GM23338 (cell line): ENCODE measurements around the gene ANKS1B.
A peak's percentile ranks its signal among the peaks of the same experiment; 100 is the strongest.

Source experiments
- CTCF ChIP-seq, 2 experiments: fragments of 200-600 bp in 1 of 2; sonication (generic) in 1 of 2; conservative IDR thresholded peaks; 2 replicates each; pipeline versions ENCODE4 v1.5.1 to v1.6.1; 2016 to 2017; ENCODE audit warnings: antibody characterized with exemption in 2 of 2, low read depth in 2 of 2, mild to moderate bottlenecking in 2 of 2, moderate library complexity in 1 of 2
- EZH2 ChIP-seq: fragments of 200-600 bp; sonication (generic); IDR thresholded peaks from one replicate; pipeline ENCODE4 v1.8.0; 2017; ENCODE audit warnings: antibody characterized with exemption, mild to moderate bottlenecking, low read depth; ENCODE audit not compliant: unreplicated experiment
- EZH2phosphoT487 ChIP-seq: fragments of 200-600 bp; sonication (generic); IDR thresholded peaks from one replicate; pipeline ENCODE4 v1.8.1; 2018; ENCODE audit warnings: antibody characterized with exemption; ENCODE audit not compliant: unreplicated experiment
- JUNB ChIP-seq: IDR thresholded peaks from one replicate; pipeline ENCODE4 v1.6.1; 2016; ENCODE audit warnings: antibody characterized with exemption; ENCODE audit not compliant: unreplicated experiment
- POLR2AphosphoS5 ChIP-seq: IDR thresholded peaks from 2 replicates; pipeline ENCODE4 v1.6.1; 2016; ENCODE audit warnings: antibody characterized with exemption, low read depth
- REST ChIP-seq: IDR thresholded peaks from one replicate; pipeline ENCODE4 v1.6.1; 2018; ENCODE audit warnings: antibody characterized with exemption; ENCODE audit not compliant: unreplicated experiment

GRCh38 chr12:99658671-99659349 lies 325.9 kb downstream of the ANKS1B start:
- TF ChIP-seq CTCF (conservative IDR thresholded peaks at IDR 0.05; ENCODE audit: low read depth in 2 of 2) (peak in 1 of 2 experiments; percentile 56; a peak in 3 of 4 replicates), POLR2AphosphoS5 (no peak), EZH2 (no peak), REST (no peak), EZH2phosphoT487 (no peak), JUNB (no peak)
